Measurements from ENCODE around the gene HOXC9.

- TF ChIP-seq CTCF (IDR thresholded peaks at IDR 0.05) (no peak), POLR2A (IDR thresholded peaks at IDR 0.05) (no peak), POLR2AphosphoS5 (IDR thresholded peaks at IDR 0.05; ENCODE audit: insufficient read depth in 1 of 2, low read depth in 1 of 2) (no peak)
Measured at GRCh38 chr12:54003625-54004024, 3.7 kb downstream of the HOXC9 start.
